WTC11 (cell line): ENCODE data around the gene ARHGAP22. TPM values are rescaled to one million over a fixed set of nuclear protein-coding genes. Genes with fewer than 3 reads are reported as not detected.

Experiments used
- ATAC-seq: fragments of 200-7000 bp; cut with Tn5 transposase; 2 replicates; pipeline ENCODE4 v1.10.0; 2021; ENCODE audit warnings: mild to moderate bottlenecking, moderate library complexity
- CTCF ChIA-PET: fragments of 300-600 bp; sonication (Branson Sonifier 250); formaldehyde crosslinking; loops from one replicate; lab custom pipeline; 2021; ENCODE audit warnings: antibody characterized with exemption; lab: Charles Lee
- POLR2A ChIA-PET: fragments of 350-600 bp; sonication (Branson Sonifier 250); formaldehyde crosslinking; loops from one replicate; lab custom pipeline; 2021; ENCODE audit warnings: antibody characterized with exemption; lab: Charles Lee
- DNase-seq: peaks from one replicate; pipeline ENCODE4 v3.0.0; 2021; ENCODE audit warnings: low spot score
- H3K27ac Mint-ChIP-seq: 2 replicates; pipeline ENCODE4 v1.8.0; 2021; ENCODE audit warnings: mixed read lengths
- H3K27me3 Mint-ChIP-seq: 2 replicates; pipeline ENCODE4 v1.8.0; 2021; ENCODE audit warnings: low read depth, mild to moderate bottlenecking, moderate library complexity, mixed read lengths
- H3K36me3 Mint-ChIP-seq: 2 replicates; pipeline ENCODE4 v1.8.0; 2021; ENCODE audit warnings: mixed read lengths
- H3K4me1 Mint-ChIP-seq: 2 replicates; pipeline ENCODE4 v1.8.0; 2022; ENCODE audit warnings: mixed read lengths
- H3K4me3 Mint-ChIP-seq: 2 replicates; pipeline ENCODE4 v1.8.0; 2021; ENCODE audit warnings: mild to moderate bottlenecking, moderate library complexity, mixed read lengths
- H3K9me3 Mint-ChIP-seq: 2 replicates; pipeline ENCODE4 v1.8.0; 2021; ENCODE audit warnings: mixed read lengths
- MYBL2 ChIP-seq: sonication (generic); formaldehyde crosslinking; IDR thresholded peaks from 2 replicates; pipeline ENCODE4 v1.8.1; 2023; ENCODE audit warnings: mild to moderate bottlenecking, moderate library complexity, missing genetic modification reagents
- PRRX2 ChIP-seq: fragments of 250-450 bp; sonication (Bioruptor Pico); IDR thresholded peaks from 2 replicates; pipeline ENCODE4 v1.8.0; 2021; ENCODE audit warnings: mild to moderate bottlenecking
- RORB ChIP-seq: fragments of 250-450 bp; sonication (Bioruptor Pico); IDR thresholded peaks from 2 replicates; pipeline ENCODE4 v1.9.0; 2021; ENCODE audit warnings: mild to moderate bottlenecking
- ZNF121 ChIP-seq: sonication (generic); formaldehyde crosslinking; IDR thresholded peaks from 2 replicates; pipeline ENCODE4 v1.8.0; 2023; ENCODE audit warnings: missing genetic modification reagents
- ZNF138 ChIP-seq: sonication (generic); formaldehyde crosslinking; conservative IDR thresholded peaks from 2 replicates; pipeline ENCODE4 v1.8.1; 2022; ENCODE audit warnings: mild to moderate bottlenecking, moderate library complexity, missing genetic modification reagents
- ZNF671 ChIP-seq: fragments of 250-450 bp; sonication (Bioruptor Pico); IDR thresholded peaks from 2 replicates; pipeline ENCODE4 v1.8.0; 2021; ENCODE audit warnings: mild to moderate bottlenecking
- total RNA-seq: library from RNA; stranded (reverse); gene quantifications from 3 replicates; pipeline ENCODE4 v1.2.3, GENCODE V29; 2021
- TF ChIP-seq, protein P1 (sequence below): sonication (generic); formaldehyde crosslinking; conservative IDR thresholded peaks from 2 replicates; pipeline ENCODE4 v1.8.1; 2023; ENCODE audit warnings: mild to moderate bottlenecking, low read depth, missing genetic modification reagents, moderate library complexity
- TF ChIP-seq, protein P2 (sequence below): sonication (generic); formaldehyde crosslinking; IDR thresholded peaks from 2 replicates; pipeline ENCODE4 v1.8.1; 2023; ENCODE audit warnings: mild to moderate bottlenecking, missing genetic modification reagents, moderate library complexity
- TF ChIP-seq, protein P3 (sequence below): sonication (generic); formaldehyde crosslinking; IDR thresholded peaks from 2 replicates; pipeline ENCODE4 v1.8.0; 2023; ENCODE audit warnings: missing genetic modification reagents, mild to moderate bottlenecking, borderline replicate concordance
- TF ChIP-seq, protein P4 (sequence below): sonication (generic); formaldehyde crosslinking; IDR thresholded peaks from 2 replicates; pipeline ENCODE4 v1.8.1; 2022; ENCODE audit warnings: missing genetic modification reagents, borderline replicate concordance
- TF ChIP-seq, protein P5 (sequence below): sonication (generic); formaldehyde crosslinking; IDR thresholded peaks from 2 replicates; pipeline ENCODE4 v1.8.1; 2023; ENCODE audit warnings: mild to moderate bottlenecking, missing genetic modification reagents, borderline replicate concordance

Gene ARHGAP22
- total RNA-seq, 1 experiment from 2014 or later, result 8.6 TPM

DNA sequence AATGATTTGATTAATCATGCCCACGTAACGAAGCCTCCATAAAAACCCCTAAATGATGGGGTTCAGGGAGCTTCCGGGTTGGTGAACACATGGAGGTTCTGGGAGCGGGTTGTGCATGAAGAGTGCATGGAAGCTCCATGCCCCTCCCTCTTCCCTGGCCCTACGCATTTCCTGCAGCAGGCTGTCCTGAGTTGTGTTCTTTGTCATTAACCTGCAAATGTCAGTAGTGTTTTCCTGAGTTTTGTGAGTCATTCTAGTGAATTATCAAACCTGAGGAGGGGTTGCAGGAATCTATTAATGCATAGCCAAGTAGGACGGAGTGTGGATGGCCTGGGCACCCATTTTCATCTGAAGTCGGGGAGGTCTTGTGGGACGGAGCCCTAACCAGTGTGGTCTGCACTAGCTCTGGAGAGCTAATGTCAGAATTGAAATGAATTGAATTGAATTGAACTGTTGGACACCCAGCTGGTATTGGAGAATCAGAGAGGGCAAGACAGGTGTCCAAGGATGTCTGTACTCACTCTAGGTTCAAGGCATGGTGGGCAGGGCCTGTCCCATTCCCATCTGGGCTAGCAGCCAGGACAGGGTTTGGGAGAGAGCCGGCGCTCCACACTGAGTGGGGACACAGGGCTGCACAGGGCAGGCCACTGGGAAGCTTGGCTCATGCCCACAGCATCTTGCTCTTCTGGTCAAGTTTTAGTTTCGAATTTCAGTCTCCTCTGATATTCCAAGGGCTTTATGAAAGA, 22.3 kb upstream of the ARHGAP22 start:
- H3K4me1 Mint-ChIP-seq, result peaks cover 9% of the 10 kb centered on the region
- CTCF ChIA-PET, result interaction anchor here (0.7 to 4.8 kb wide), 4 partner anchors 12 to 337 kb away, joined by 3 to 28 read pairs (median 6); no protein-coding TSS in a partner anchor
- H3K4me3 Mint-ChIP-seq, result no peak overlapping the region
- TF ChIP-seq, protein P1, sequence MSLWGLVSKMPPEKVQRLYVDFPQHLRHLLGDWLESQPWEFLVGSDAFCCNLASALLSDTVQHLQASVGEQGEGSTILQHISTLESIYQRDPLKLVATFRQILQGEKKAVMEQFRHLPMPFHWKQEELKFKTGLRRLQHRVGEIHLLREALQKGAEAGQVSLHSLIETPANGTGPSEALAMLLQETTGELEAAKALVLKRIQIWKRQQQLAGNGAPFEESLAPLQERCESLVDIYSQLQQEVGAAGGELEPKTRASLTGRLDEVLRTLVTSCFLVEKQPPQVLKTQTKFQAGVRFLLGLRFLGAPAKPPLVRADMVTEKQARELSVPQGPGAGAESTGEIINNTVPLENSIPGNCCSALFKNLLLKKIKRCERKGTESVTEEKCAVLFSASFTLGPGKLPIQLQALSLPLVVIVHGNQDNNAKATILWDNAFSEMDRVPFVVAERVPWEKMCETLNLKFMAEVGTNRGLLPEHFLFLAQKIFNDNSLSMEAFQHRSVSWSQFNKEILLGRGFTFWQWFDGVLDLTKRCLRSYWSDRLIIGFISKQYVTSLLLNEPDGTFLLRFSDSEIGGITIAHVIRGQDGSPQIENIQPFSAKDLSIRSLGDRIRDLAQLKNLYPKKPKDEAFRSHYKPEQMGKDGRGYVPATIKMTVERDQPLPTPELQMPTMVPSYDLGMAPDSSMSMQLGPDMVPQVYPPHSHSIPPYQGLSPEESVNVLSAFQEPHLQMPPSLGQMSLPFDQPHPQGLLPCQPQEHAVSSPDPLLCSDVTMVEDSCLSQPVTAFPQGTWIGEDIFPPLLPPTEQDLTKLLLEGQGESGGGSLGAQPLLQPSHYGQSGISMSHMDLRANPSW (CRISPR knock-in tag), result no peak
- TF ChIP-seq PRRX2 (CRISPR knock-in tag), result no peak
- TF ChIP-seq, protein P2, sequence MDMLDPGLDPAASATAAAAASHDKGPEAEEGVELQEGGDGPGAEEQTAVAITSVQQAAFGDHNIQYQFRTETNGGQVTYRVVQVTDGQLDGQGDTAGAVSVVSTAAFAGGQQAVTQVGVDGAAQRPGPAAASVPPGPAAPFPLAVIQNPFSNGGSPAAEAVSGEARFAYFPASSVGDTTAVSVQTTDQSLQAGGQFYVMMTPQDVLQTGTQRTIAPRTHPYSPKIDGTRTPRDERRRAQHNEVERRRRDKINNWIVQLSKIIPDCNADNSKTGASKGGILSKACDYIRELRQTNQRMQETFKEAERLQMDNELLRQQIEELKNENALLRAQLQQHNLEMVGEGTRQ (CRISPR knock-in tag), result no peak
- TF ChIP-seq, protein P3, sequence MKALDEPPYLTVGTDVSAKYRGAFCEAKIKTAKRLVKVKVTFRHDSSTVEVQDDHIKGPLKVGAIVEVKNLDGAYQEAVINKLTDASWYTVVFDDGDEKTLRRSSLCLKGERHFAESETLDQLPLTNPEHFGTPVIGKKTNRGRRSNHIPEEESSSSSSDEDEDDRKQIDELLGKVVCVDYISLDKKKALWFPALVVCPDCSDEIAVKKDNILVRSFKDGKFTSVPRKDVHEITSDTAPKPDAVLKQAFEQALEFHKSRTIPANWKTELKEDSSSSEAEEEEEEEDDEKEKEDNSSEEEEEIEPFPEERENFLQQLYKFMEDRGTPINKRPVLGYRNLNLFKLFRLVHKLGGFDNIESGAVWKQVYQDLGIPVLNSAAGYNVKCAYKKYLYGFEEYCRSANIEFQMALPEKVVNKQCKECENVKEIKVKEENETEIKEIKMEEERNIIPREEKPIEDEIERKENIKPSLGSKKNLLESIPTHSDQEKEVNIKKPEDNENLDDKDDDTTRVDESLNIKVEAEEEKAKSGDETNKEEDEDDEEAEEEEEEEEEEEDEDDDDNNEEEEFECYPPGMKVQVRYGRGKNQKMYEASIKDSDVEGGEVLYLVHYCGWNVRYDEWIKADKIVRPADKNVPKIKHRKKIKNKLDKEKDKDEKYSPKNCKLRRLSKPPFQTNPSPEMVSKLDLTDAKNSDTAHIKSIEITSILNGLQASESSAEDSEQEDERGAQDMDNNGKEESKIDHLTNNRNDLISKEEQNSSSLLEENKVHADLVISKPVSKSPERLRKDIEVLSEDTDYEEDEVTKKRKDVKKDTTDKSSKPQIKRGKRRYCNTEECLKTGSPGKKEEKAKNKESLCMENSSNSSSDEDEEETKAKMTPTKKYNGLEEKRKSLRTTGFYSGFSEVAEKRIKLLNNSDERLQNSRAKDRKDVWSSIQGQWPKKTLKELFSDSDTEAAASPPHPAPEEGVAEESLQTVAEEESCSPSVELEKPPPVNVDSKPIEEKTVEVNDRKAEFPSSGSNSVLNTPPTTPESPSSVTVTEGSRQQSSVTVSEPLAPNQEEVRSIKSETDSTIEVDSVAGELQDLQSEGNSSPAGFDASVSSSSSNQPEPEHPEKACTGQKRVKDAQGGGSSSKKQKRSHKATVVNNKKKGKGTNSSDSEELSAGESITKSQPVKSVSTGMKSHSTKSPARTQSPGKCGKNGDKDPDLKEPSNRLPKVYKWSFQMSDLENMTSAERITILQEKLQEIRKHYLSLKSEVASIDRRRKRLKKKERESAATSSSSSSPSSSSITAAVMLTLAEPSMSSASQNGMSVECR, result no peak
- DNase-seq (no peak), ATAC-seq (no peak)
- no peak overlapping the region for H3K27ac Mint-ChIP-seq
- no peaks in the 10 kb centered on the region for H3K27me3 Mint-ChIP-seq
- POLR2A ChIA-PET, result interaction anchor here (0.5 kb wide), 1 partner anchor 22 kb away, joined by 4 read pairs; no protein-coding TSS in a partner anchor
- H3K36me3 Mint-ChIP-seq, result no peaks in the 10 kb centered on the region
- H3K9me3 Mint-ChIP-seq, result peaks cover under 1% of the 10 kb centered on the region

DNA sequence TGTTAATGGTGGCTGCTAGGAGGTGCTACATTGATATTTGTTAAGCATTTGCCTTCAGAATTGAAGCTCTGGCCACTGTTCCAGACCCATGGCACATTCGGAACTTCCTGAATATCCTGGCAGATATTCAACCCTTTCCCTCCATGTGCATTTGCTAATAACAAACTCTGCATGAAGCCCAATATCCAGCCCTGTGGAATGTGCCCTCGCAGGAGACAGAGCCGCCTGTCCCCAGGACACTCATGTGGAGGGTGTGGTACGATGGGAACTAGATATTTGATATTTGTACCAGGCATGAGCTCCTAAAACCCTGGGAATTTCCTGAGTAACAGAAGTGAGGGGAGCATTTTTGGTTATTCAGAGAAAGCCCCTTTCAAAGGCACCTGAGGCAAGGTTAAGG, 21.6 kb upstream of the ARHGAP22 start:
- ChIA-PET POLR2A (no interaction called here), CTCF (interaction anchor here (0.7 to 4.8 kb wide), 4 partner anchors 12 to 336 kb away, joined by 3 to 28 read pairs (median 6); no protein-coding TSS in a partner anchor)
- Mint-ChIP-seq H3K4me1 (peaks cover 9% of the 10 kb centered on the region), H3K4me3 (no peak overlapping the region), H3K27me3 (no peaks in the 10 kb centered on the region), H3K36me3 (no peaks in the 10 kb centered on the region), H3K27ac (no peak overlapping the region)
- no peak for TF ChIP-seq ZNF671 (CRISPR knock-in tag)
- no peak for TF ChIP-seq RORB (CRISPR knock-in tag)
- TF ChIP-seq ZNF121, result no peak
- no peak for TF ChIP-seq MYBL2 (CRISPR knock-in tag)
- TF ChIP-seq, protein P4, sequence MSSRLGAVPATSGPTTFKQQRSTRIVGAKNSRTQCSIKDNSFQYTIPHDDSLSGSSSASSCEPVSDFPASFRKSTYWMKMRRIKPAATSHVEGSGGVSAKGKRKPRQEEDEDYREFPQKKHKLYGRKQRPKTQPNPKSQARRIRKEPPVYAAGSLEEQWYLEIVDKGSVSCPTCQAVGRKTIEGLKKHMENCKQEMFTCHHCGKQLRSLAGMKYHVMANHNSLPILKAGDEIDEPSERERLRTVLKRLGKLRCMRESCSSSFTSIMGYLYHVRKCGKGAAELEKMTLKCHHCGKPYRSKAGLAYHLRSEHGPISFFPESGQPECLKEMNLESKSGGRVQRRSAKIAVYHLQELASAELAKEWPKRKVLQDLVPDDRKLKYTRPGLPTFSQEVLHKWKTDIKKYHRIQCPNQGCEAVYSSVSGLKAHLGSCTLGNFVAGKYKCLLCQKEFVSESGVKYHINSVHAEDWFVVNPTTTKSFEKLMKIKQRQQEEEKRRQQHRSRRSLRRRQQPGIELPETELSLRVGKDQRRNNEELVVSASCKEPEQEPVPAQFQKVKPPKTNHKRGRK, result no peak
- TF ChIP-seq, protein P5, sequence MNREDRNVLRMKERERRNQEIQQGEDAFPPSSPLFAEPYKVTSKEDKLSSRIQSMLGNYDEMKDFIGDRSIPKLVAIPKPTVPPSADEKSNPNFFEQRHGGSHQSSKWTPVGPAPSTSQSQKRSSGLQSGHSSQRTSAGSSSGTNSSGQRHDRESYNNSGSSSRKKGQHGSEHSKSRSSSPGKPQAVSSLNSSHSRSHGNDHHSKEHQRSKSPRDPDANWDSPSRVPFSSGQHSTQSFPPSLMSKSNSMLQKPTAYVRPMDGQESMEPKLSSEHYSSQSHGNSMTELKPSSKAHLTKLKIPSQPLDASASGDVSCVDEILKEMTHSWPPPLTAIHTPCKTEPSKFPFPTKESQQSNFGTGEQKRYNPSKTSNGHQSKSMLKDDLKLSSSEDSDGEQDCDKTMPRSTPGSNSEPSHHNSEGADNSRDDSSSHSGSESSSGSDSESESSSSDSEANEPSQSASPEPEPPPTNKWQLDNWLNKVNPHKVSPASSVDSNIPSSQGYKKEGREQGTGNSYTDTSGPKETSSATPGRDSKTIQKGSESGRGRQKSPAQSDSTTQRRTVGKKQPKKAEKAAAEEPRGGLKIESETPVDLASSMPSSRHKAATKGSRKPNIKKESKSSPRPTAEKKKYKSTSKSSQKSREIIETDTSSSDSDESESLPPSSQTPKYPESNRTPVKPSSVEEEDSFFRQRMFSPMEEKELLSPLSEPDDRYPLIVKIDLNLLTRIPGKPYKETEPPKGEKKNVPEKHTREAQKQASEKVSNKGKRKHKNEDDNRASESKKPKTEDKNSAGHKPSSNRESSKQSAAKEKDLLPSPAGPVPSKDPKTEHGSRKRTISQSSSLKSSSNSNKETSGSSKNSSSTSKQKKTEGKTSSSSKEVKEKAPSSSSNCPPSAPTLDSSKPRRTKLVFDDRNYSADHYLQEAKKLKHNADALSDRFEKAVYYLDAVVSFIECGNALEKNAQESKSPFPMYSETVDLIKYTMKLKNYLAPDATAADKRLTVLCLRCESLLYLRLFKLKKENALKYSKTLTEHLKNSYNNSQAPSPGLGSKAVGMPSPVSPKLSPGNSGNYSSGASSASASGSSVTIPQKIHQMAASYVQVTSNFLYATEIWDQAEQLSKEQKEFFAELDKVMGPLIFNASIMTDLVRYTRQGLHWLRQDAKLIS, result no peak
- TF ChIP-seq ZNF138 (CRISPR knock-in tag), result no peak
- TF ChIP-seq, all 79 proteins: peak for 0
- DNase-seq, result no peak
- no peak for ATAC-seq
- H3K9me3 Mint-ChIP-seq, result peaks cover 5% of the 10 kb centered on the region
